HG02943 (cell line): ENCODE results near the gene CYP2F1.

ENCODE experiments used
- ATAC-seq: cut with Tn5 transposase; IDR thresholded peaks from one replicate; pipeline ENCODE4 v1.9.1; 2021; ENCODE audit warnings: mild to moderate bottlenecking, low read depth, moderate library complexity; ENCODE audit not compliant: unreplicated experiment

The CYP2F1 gene

DNA sequence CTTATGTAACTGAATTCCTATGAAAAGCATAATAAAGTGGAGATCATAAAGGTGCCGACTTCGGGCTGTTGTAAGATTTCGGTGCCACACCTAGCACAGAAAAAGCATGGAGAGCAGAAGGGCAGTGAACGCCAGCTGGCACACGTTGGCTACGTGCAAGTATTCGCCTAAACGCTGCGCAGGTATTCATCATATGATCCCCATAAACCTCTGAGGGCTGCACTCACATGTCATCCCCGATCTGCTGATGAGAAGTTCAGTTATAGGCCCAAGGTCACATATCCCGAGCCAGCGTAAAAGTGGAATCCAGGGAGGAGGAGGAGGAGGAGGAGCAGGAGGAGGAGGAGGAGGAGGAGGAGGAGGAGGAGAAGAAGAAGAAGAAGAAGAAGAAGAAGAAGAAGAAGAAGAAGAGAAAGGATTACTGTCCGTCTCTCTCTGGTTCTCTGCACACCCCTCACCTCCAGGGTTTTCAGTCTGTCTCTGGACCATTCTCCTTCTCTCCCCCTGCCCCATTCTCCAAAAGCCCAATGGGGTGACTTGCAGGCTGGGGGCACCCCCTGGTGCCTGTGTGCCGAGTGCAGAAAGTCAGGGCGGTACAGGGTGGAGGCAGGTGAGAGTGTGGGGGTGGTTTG is 60.2 kb downstream of the CYP2F1 start:
- no peak for ATAC-seq

DNA sequence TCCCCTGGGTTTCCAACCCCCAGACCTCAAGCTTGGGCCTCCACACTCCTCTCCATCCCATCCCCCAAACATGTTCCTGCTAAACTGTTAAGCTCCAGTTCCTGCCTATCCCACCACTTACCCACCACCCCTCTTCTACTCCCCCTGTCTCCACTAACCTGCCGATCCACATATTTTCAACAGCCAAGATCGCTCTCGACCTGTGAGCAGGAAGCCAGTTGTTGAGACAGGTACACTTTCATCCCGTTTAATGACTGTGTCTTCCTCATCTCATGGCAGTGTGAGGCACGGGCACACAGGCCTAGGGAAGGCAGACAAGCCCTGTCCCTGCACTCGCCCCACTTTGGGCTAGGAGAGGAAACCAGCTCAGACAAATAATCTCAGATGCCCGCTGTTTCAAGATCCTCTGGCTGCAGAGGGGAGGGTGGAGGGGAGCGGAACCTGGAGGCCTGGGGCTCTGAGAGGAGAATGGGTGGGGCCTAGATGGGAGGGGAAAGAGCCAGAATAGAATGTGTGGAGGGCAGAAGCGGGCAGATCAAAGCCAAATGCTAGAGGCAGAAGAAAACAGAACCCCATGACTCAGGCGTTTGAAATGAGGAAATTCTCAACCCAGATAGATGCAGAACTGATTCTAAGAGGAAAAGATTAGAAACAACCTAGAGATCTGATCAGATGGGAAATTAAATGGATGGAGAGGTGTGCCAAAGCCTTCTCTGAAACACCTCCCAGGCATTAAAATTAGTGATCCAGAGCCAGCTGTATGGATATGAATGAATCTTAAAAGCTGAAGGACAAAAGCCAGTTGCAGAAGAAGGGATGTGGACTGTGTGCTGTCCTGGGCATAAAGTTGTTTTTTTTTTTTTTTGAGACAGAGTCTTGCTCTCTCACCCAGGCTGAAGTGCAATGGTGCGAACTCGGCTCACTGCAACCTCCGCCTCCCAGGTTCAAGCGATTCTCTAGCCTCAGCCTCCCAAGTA is 61.9 kb downstream of the CYP2F1 start:
- no peak for ATAC-seq
